OCI-LY1 (cell line): ENCODE data around the gene BCAR3.

ENCODE experiments used
- H2AFZ ChIP-seq: fragments of 200-600 bp; sonication (generic), shearing (Covaris generic); 2 replicates; pipeline ENCODE4 v1.6.0; 2014; ENCODE audit warnings: antibody characterized with exemption, mild to moderate bottlenecking, low read length
- H3F3A ChIP-seq: fragments of 200-600 bp; sonication (generic), shearing (Covaris generic); 2 replicates; pipeline ENCODE4 v1.6.0; 2014; ENCODE audit warnings: mild to moderate bottlenecking, antibody characterized with exemption, low read length, moderate library complexity; ENCODE audit not compliant: insufficient read depth
- H3K27ac ChIP-seq: fragments of 200-600 bp; sonication (generic); 2 replicates; pipeline ENCODE4 v1.5.1; 2014; ENCODE audit warnings: low read length, mixed run types, mild to moderate bottlenecking, low read depth; ENCODE audit not compliant: poor library complexity, severe bottlenecking
- H3K27me3 ChIP-seq: fragments of 200-600 bp; sonication (generic); 2 replicates; pipeline ENCODE4 v1.6.0; 2014; ENCODE audit warnings: antibody characterized with exemption, mild to moderate bottlenecking, low read length, moderate library complexity; ENCODE audit not compliant: insufficient read depth
- H3K36me3 ChIP-seq: fragments of 200-600 bp; sonication (generic); 2 replicates; pipeline ENCODE4 v1.6.1; 2014; ENCODE audit warnings: mild to moderate bottlenecking, antibody characterized with exemption, low read length, moderate library complexity, mixed read lengths; ENCODE audit not compliant: insufficient read depth
- H3K4me1 ChIP-seq: fragments of 200-600 bp; sonication (generic); 2 replicates; pipeline ENCODE4 v1.5.1; 2014; ENCODE audit warnings: mild to moderate bottlenecking, low read length, moderate library complexity; ENCODE audit not compliant: insufficient read depth, severe bottlenecking
- H3K4me2 ChIP-seq: fragments of 200-600 bp; sonication (generic), shearing (Covaris generic); 2 replicates; pipeline ENCODE4 v1.6.1; 2014; ENCODE audit warnings: low read length
- H3K4me3 ChIP-seq: fragments of 200-600 bp; sonication (generic); 2 replicates; pipeline ENCODE4 v1.5.1; 2014; ENCODE audit warnings: low read length, low read depth, mild to moderate bottlenecking, mixed read lengths; ENCODE audit not compliant: poor library complexity, severe bottlenecking
- H3K79me2 ChIP-seq: fragments of 200-600 bp; shearing (Covaris generic); 2 replicates; pipeline ENCODE4 v1.6.1; 2016; ENCODE audit warnings: mixed run types, low read length, mixed read lengths; ENCODE audit not compliant: insufficient read depth
- H3K9ac ChIP-seq: fragments of 200-600 bp; sonication (generic), shearing (Covaris generic); 2 replicates; pipeline ENCODE4 v1.6.1; 2014; ENCODE audit warnings: mild to moderate bottlenecking, low read length, mixed read lengths
- H3K9me2 ChIP-seq: fragments of 200-600 bp; sonication (generic), shearing (Covaris generic); 2 replicates; pipeline ENCODE4 v1.6.1; 2014; ENCODE audit warnings: low read depth, mild to moderate bottlenecking, low read length, mixed read lengths
- H3K9me3 ChIP-seq: fragments of 200-600 bp; shearing (Covaris generic); 2 replicates; pipeline ENCODE4 v1.6.1; 2014; ENCODE audit warnings: low read length, mixed read lengths
- H4K20me1 ChIP-seq: fragments of 200-600 bp; sonication (generic), shearing (Covaris generic); 2 replicates; pipeline ENCODE4 v1.6.0; 2016; ENCODE audit warnings: mild to moderate bottlenecking, low read length; ENCODE audit not compliant: insufficient read depth
- EZH2 ChIP-seq: fragments of 200-600 bp; sonication (generic), shearing (Covaris generic); IDR thresholded peaks from 2 replicates; pipeline ENCODE4 v1.8.0; 2017; ENCODE audit warnings: borderline replicate concordance, mixed run types, mild to moderate bottlenecking, antibody characterized with exemption, low read length, moderate library complexity, mixed read lengths
- TF ChIP-seq, protein P1 (sequence below): fragments of 200-600 bp; sonication (generic), shearing (Covaris generic); IDR thresholded peaks from 2 replicates; pipeline ENCODE4 v1.5.1; 2017; ENCODE audit warnings: mild to moderate bottlenecking, antibody characterized with exemption, low read length, moderate library complexity, mixed read lengths

BCAR3 gene

DNA sequence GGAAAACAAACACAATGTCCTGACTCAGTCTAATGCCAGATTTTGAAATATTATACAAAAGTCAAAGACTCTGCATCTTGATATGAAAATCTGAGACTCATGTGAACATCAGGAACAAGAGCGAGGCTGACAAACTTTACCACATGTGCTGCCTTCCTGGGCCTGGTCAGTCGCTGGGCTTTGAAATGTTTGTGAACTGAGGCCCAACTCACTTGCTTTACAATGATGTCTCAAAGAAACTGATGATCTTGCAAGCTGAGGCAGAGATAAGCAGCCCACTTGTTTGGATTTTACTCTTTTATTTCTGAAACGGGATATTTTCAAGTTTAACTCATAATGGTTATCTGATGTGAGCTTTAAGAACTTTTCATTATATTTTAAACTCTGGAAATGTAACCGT lies 2.1 kb downstream of the BCAR3 start:
- Histone ChIP-seq H3K79me2 (no peaks in the 10 kb centered on the region), H3K36me3 (no peaks in the 10 kb centered on the region)

DNA sequence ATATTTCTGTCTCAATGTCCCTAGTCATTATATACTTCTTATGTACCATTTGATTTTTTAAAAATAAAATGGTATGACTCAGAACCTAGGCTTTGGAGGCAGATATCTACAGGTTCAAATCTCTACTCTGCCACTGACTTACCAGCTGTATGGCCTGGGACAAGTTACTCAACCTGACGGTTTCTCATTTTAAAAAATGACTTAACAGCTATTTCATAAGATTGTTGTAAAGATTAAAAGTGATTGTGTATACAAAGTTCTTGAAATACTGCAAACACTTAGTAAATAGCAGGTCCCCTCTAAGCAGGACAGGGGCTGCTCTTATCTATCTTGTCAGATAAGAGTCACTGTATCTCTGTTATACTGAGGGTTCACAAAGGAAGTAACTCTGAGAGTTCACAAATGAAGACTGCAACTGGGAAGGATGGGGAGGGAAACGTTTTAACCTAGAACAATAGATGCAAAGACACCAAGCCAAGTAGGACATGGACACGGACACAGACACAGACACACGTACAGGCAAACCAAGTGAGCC lies 2.6 kb downstream of the BCAR3 start:
- Histone ChIP-seq H3F3A (no peaks in the 10 kb centered on the region), H3K27ac (no peak overlapping the region), H3K27me3 (no peaks in the 10 kb centered on the region; the same call in 1 of the 2 replicates), H2AFZ (no peak overlapping the region), H3K9me2 (no peaks in the 10 kb centered on the region), H3K4me3 (no peak overlapping the region), H3K36me3 (no peaks in the 10 kb centered on the region), H3K9ac (no peak overlapping the region), H3K79me2 (no peaks in the 10 kb centered on the region), H3K4me1 (no peaks in the 10 kb centered on the region), H4K20me1 (no peaks in the 10 kb centered on the region), H3K4me2 (no peak overlapping the region), H3K9me3 (no peaks in the 10 kb centered on the region)
- TF ChIP-seq, protein P1, sequence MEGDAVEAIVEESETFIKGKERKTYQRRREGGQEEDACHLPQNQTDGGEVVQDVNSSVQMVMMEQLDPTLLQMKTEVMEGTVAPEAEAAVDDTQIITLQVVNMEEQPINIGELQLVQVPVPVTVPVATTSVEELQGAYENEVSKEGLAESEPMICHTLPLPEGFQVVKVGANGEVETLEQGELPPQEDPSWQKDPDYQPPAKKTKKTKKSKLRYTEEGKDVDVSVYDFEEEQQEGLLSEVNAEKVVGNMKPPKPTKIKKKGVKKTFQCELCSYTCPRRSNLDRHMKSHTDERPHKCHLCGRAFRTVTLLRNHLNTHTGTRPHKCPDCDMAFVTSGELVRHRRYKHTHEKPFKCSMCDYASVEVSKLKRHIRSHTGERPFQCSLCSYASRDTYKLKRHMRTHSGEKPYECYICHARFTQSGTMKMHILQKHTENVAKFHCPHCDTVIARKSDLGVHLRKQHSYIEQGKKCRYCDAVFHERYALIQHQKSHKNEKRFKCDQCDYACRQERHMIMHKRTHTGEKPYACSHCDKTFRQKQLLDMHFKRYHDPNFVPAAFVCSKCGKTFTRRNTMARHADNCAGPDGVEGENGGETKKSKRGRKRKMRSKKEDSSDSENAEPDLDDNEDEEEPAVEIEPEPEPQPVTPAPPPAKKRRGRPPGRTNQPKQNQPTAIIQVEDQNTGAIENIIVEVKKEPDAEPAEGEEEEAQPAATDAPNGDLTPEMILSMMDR: no peak
- no peak for TF ChIP-seq EZH2

More for the DNA sequence above, 2.1 kb downstream of the BCAR3 start:
- Histone ChIP-seq H3K4me3 (no peak overlapping the region), H3K9ac (no peak overlapping the region), H3K9me2 (no peaks in the 10 kb centered on the region), H3K4me2 (no peak overlapping the region), H3F3A (no peaks in the 10 kb centered on the region), H3K27me3 (no peaks in the 10 kb centered on the region; the same call in 1 of the 2 replicates), H2AFZ (no peak overlapping the region), H3K27ac (no peak overlapping the region), H4K20me1 (no peaks in the 10 kb centered on the region), H3K9me3 (no peaks in the 10 kb centered on the region), H3K4me1 (no peaks in the 10 kb centered on the region)
- TF ChIP-seq EZH2: no peak
- TF ChIP-seq, protein P1: no peak

DNA sequence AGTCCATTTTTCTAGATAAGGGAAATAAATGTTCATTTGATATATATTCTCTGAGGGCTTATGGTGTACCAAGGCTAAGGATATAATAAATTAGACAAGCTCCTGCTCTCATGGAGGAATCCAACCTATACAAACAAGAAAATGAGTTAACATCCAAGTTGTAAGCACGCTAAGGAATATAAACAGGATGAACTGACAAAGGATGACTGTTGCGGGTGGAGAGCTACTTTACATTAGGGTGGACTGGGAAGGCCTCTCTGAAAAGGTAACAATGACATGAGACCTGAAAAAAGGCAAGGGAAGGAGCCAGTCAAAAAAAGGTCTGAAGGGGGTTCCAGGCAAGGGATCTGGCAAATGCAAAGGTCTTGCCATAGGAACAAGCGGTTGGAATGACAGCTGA lies 3.1 kb downstream of the BCAR3 start:
- TF ChIP-seq, protein P1: no peak
- TF ChIP-seq EZH2: no peak
- H3K9me2 ChIP-seq: no peaks in the 10 kb centered on the region
- no peak overlapping the region for H3K9ac ChIP-seq
- H3K36me3 ChIP-seq: no peaks in the 10 kb centered on the region
- no peaks in the 10 kb centered on the region for H3K4me1 ChIP-seq
- no peak overlapping the region for H3K27ac ChIP-seq
- no peak overlapping the region for H3K4me3 ChIP-seq
- no peaks in the 10 kb centered on the region for H4K20me1 ChIP-seq
- no peaks in the 10 kb centered on the region for H3K9me3 ChIP-seq
- no peak overlapping the region for H3K4me2 ChIP-seq
- H3F3A ChIP-seq: no peaks in the 10 kb centered on the region
- H3K27me3 ChIP-seq: no peaks in the 10 kb centered on the region; the same call in 1 of the 2 replicates
- no peaks in the 10 kb centered on the region for H3K79me2 ChIP-seq
- no peak overlapping the region for H2AFZ ChIP-seq
